GM19099 (cell line): ENCODE measurements around the gene C11orf91.

Experiments
- POLR2A ChIP-seq: IDR thresholded peaks from 3 replicates; pipeline ENCODE4 v1.6.1; 2011; ENCODE audit warnings: low read depth; ENCODE audit not compliant: insufficient read length; ENCODE audit errors: extremely low read depth

The C11orf91 gene

DNA sequence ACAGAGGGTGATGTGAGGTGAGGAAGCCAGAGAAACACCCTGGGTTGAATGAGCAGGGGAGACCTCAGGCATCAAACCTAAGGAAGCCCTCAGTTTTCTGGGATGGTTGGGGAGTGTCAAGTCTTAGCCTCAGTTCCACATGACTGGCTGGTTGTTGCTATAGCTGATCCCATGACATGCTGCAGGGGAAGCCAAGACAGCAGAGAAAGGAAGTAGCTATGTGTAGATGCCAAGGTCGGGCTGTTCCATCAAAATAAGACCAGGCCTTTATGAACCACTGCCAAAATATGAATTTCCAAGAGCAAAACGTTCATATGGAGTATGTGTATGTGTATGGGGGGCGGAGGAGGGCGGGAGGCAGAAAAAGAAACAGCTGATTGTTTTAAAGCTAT is 24.0 kb upstream of the C11orf91 start:
- no peak for TF ChIP-seq POLR2A

DNA sequence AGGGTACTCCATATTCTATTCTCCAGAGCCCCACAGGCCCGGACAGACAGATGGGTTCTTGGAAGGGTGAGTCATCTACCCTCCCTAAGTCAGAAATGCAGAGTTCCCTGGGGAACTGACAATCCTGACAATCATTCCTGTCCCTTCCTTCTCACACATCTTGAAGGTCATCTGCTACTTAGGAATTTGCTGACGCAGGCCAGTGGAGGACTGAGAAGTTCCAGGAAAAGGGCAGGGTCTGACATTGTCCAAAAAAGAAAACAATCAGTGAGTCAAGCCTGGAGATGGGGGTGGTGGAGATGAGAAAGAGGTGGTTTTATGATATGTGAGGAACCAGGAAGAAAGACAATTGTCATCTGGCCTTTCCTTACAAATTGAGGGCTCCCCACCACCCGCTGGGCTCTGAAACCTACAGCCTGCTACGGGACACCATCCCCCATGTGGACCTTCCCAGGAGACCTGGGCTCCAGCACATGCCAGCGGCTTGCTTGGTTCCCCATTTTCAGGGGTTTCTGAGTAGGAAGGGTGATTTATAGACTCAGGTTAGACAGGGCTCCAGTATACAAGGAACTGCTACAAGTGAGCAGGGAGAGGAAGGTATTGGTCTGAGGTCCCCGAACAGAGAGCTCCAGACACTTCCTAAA is 22.7 kb upstream of the C11orf91 start:
- TF ChIP-seq POLR2A, result no peak

DNA sequence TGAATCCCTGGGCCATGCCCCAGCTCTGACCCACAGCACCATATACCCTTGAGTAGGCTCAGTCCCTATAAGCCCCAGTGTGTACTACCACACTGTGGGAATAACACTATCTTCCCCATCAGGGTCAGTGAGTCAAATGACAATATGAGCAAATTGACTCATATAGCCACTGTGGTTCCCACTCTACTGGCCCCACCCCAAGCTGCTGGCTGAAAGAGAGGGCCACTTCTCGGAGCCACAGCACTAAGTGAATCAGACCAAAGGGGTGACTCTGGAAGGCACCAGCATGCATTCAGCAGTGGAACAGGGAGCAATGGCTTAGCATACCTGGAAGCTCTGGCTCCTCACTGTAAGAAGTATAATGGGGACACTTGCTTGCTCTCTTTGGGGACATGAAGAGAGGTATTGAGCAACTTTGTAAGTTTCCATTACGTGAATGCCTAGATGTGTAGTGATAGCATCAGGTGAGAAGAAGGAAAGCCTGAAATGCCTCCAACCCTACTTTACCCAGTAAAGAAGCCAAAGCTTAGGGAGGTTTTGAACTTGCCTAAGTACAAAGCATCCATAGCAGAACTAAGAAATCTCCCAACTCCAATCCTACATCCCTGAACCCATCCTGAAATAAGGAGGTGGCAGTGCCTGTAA is 22.1 kb upstream of the C11orf91 start:
- no peak for TF ChIP-seq POLR2A

DNA sequence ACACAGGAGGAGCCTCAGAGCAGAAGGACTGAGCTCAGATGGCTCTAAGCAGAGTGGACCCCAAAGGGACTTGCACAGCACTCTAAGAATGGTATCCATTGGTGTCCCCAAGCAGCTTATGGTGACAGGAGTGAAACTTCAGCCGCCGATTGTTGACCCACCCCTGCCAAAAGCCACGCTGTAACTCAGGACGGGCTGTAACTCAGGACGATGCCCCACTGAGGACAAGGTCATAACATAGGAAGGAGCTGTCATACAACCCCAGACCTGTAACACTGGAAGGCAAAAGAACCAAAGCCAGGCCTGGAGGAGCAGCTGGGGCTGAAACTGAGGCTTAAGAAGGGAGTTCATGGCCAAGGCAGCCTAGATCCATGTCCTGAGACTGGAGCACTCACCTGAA is 21.4 kb upstream of the C11orf91 start:
- no peak for TF ChIP-seq POLR2A

DNA sequence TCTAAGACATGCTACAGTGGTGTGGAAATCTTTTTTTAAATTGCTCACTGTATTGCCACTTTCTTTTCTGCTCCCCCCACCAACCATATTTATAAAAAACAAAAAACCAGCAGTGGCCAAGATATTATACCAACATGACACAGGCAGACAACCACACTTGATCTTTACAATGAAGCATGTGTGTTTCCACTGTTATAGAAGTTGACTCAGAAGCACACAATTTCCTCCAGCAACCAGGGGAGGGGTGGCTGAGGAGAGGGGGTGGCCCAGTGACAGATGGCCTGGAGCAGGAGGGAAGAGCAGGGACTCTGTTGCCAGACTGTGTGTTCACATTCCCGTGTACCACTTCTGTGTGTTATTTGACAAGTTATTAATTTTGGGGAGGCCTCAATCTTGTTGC is 20.8 kb upstream of the C11orf91 start:
- TF ChIP-seq POLR2A, result no peak

DNA sequence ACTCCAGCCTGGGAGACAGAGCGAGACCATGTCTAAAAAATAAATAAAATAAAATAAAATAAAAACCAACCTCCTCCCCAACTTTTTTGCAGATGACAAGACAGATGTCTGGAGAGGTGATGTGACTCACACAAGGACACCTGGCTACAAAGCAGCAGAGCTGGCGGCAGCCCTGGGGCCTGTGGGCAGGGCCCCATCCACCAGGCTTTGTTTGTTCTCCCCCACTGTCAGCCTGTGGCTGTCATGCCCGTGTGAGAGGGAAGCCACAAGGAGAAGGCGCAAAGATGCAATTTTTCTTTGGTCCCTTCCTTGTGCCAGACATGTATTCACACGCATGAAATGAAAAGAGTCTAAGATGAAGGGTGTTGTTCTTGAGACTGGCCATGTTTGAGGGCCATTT is 19.0 kb upstream of the C11orf91 start:
- no peak for TF ChIP-seq POLR2A

DNA sequence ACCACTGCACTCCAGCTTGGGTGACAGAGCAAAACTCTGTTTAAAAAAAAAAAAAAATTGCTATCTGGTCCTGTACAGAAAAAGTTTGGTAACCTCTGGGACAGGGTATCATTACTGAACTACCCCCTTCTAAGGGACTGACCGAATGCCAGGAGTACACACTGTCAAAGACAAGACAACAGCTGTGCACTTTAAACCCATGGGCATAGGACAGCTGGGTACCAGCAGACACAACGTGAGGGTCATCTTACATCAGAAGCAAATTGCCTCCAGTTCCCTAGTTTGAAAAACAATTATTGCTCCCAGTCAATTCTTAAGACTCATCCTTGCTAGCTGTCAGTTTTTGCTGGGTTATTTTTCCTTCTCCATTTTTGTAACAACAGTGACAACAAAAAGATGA is 17.8 kb upstream of the C11orf91 start:
- TF ChIP-seq POLR2A, result no peak

DNA sequence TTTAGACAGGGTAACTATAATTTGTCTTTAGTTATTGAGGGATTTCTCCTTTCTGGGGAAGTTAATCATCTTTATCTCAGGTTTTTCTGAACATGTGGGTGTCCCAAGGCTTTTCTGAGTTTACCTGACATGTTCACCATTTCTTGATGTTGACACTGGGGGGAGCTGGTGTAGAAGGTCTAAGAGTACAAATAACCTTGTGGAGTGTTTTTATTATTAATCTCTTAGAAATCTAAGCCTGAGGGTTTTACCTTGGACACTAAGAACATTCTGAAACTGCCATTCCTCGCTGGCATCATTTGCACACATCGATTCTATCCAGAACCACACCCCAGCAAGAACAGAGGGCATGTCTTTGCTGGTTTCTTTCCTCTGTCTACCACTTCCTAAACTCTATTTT is 15.6 kb upstream of the C11orf91 start:
- no peak for TF ChIP-seq POLR2A

DNA sequence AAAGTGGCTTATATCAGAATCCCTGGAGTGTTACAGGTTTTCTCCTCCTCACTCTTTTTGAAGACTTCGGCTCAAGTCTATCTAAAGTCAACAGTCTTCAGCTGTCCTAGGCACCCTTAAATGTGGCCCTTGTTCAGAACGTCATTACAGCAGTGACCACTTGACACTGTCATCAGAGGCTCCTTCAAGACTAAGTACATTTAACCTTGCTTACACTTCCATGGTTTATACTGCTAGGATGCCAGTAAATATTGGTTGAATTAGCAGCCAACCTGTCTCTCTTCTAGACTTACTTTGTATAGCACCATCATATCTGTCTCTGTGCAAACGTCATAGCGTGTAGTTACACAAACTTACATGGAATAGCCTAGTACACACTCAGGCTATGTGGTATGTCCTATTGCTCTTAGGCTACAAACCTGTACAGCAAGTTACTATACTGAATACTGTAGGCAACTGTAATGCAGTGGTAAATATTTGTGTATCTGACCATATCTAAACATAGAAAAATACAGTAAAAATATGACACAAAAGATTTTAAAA is 13.3 kb upstream of the C11orf91 start:
- TF ChIP-seq POLR2A, result no peak

DNA sequence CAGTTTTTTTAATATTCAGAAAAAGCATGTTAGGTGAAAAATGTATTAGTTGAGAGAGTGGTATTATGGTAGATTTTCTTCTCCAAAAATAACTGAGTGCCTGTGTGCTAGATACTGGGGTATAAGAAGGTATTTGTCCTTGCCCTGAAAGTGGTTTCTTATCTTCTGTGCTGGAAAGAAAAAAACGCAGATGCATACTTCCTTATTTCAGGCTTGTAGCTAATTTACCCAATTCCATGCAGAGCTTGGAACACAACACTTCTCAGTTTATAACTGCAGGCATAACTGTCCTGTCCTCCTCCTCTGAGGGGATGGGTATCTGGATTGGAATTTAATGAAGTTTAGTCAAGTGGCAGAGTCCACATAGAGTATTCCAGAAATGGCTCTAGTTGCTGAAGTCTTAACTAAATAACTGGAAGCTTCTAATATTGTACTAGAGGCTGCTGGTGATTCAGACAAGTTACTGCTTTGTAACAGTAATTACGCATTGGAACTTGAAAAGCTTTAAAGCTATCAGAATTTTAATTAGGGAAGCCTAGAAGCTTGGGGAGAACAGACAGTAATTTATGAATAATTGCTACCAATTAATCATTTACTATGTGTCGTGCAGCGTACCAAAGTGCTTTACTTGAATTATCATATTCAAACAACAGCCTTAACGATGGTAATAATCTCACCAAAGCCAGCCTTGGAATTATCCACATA is 12.7 kb upstream of the C11orf91 start:
- no peak for TF ChIP-seq POLR2A

DNA sequence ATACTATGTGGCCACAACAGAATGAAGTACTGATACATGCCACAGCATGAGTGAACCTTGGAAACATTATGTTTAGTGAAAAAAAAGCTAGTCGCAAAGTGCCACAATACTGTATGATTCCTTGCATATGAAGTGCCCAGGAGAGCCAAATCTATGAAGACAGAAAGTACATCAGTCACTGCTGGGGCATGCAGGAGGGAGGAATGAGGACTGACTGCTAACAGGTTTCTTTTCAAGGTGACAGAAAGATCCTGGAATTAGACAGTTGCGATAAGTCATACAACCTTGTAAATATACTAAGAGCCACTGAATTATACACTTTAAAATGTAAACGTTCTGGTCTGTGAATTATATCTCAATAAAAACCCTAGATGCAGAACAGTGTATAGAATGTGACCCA is 11.8 kb upstream of the C11orf91 start:
- TF ChIP-seq POLR2A, result no peak

DNA sequence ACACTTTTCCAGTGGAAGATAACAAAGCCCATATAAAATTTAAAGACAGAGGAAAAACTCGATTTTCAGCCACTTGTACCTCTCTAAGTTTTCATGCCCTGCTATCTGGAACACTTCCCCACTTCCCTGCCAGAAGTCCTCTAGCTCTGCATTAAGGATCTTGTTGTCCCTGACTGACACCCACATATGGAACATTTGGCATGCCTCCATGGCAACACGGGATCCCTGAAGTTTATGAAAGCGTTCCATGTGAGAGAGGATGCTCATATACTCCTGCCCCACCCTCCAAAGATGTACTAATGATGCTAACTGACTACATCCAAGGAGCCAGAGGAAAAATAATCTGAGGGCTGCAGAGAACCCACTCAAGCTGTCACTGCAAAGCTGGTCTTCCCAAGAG is 8.8 kb upstream of the C11orf91 start:
- TF ChIP-seq POLR2A, result no peak

DNA sequence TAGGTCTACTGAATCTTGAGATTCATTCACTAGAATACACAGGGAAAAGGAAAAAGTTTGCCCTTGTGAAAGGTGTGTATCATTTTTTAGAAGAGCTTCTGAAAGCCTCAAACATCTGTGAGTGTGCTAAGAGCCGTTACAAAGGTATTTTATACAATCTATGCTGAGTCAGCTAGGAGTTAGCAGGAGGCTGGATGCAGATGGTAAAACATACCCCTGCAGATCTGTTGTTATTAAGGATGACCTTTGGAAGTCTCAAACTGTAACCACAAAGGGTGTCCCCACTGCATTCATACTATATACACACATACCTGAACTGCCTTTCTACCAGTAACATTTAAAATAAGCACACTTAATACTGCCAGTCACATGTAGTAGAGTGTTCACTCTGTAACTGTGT is 8.4 kb upstream of the C11orf91 start:
- no peak for TF ChIP-seq POLR2A

DNA sequence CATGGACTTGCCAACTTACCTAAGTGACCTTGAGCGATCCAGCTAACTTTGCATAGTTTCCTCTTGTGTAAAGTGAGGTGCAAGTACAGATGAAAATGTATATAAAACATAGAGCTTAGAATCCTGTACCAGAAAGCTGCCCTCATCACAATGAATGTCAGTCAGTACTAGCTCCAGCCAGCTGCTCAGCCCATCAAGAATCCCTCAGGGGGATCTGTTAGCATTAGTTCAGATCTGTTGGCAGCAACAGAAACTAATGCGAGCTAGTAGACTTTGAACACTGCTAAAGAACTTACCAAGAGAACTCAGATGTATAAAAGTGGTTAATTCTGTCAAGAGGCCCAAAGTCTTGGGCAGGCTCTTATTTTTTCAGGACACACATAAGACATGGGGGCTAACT is 6.3 kb upstream of the C11orf91 start:
- no peak for TF ChIP-seq POLR2A

DNA sequence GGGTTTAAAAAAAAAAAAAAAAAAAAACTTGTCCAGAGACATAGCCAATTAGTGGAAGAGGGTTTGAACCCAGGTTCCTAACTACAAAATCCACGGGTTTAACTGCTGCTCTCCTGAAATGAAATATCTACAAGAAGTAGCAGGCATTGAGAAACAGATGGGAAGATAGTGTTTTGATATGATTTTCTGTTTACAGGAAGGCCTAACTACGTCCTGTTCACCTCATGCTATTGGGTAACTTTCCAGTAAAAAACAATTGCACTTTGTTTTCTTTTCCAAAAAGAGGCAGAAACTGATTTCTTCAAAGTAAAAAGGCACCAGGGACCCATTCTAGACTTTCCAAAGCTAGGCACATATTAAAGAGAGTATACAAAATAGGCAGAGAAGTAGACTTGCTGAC is 5.9 kb upstream of the C11orf91 start:
- no peak for TF ChIP-seq POLR2A
